HG03342 (cell line): Measurements from ENCODE around the gene TBC1D1.
A peak's percentile ranks its signal among the peaks of the same experiment; 100 is the strongest.

Experiments
- ATAC-seq: cut with Tn5 transposase; IDR thresholded peaks from one replicate; pipeline ENCODE4 v1.9.1; 2021; ENCODE audit warnings: mild to moderate bottlenecking, moderate library complexity; ENCODE audit not compliant: unreplicated experiment

TBC1D1 gene

DNA sequence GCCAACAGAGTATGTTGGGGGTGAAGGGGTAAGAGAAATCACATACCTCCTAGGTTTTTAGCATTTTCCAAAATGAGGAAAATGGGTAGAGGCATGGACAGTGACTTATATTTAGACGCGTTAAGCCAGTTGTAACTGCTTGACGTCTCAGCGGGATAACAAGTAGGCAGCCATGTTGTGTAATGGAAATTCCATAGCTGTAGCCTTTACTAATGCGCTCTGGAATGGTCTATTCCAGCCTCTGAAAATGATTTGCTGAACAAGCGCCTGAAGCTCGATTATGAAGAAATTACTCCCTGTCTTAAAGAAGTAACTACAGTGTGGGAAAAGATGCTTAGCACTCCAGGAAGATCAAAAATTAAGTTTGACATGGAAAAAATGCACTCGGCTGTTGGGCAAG, 204.8 kb downstream of the TBC1D1 start:
- no peak for ATAC-seq

DNA sequence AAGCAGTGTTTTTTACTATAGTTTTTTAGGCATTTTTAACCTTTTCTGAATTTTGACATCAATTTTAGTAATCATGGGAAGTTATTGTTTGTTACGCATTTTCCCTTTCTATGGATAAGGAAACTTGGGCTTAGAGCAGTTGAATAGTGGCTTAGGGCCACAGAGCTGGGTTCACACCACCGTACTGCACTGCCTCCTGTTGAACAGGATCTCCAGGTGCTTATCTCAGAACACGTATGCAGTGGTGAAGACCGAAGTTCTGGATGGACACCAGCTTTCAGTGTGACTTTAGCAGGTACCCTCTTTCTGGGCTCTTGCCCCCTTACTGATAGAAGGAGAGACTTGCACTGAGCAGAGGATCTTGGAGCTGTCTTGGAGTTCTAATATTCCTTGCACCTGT, 206.9 kb downstream of the TBC1D1 start:
- ATAC-seq: no peak

DNA sequence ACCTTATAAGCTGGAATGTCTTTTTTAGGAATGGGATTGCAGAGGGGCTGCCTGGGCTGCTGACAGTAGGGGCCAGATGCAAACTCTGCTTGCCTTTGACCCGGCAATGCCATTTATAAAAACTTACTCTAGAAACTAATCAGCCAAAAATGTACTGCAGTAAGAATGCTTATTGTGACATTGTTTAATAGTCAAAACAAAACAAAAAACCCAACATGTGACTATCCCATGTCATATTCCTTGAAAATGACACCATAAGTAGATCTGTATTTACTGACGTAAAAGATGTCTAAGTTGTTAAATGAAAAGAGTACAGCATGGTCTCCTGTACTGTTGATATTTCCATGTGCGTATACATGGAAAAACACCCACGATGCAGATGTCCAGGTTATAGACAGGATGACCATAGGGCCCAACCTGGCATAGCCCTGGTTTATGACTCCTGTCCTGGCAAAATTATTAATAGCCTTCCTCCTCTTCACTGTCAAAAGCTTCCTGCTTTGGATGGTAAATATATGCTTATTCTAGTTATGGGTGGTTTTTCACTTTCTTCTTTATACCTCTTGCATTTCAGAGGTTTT, 208.2 kb downstream of the TBC1D1 start:
- no peak for ATAC-seq

DNA sequence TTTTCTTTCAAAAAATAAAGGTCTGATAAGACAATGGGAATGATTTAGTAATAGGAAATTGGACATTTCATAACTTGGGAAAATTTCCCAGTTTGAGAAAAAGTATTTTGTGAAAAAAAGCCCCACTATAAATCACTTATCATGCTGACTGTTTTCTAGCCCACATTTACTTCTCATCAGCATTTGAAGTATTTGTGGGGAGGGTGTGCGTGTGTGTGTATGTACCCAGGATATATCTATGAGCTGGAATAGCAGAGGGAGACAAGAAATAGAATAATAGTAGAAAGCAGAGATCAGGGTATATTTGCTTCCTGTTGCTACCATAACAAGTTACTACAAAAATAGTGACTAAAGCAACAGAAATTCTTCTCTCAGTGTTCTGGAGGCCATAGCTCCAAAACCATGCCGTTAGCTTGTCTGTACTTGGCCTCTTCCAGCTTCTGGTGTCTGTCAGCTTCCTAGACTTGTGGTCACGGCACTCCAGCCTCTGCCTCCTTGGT, 209.1 kb downstream of the TBC1D1 start:
- ATAC-seq: no peak

DNA sequence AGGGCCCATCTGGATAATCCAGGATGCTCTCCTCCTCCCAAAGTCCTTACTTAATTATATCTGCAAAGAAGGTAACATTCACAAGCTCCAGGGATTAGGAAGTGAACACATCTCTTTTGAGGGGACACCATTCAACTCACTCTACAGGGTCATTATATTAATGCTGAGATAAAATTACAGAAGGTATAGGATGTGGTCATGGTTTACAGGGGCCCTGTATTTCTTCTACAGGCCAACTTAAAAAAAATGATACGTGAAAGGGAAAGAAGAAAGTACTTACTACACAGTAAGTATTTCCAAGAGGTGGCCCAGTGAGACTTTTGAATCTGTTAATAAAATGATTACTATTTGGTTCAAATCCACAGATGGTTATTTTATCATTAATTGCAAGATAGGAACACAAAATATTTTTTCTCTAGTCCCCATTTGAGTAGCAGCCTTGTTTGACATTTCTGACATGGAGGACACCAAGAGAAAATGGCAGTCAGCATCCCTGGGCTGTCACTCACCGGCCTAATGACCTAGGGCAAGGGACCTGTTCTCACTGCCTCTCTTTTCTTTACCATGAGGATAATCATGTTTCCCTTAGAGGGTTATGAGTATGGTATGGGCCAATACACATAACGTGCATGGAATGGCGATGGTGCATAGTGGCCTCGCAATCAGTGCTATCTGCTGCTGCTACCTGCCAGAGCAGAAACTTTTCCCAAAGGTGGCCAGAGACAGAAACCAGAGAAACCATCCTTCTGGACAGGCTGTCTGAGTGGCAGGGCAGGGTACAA, 209.8 kb downstream of the TBC1D1 start:
- ATAC-seq: no peak

DNA sequence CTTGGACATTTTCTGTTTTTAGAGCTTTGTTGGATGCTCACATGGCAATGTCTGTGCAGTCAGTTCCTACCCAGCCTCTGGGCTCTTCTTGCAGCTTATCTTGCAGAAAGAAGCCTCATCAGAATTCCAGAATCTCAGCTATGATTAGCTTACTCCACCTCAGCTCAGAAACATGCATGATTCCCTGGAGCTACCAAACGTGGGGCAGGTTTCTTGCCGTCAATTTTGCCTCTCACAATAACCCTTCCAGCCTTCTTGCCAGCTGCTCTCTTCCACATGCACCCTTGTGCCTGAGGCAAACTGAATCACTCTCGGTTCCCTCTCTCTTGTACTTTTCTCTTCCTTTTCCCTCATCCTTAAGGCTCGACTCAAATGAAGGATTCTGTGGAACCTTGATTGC, 210.7 kb downstream of the TBC1D1 start:
- no peak for ATAC-seq

DNA sequence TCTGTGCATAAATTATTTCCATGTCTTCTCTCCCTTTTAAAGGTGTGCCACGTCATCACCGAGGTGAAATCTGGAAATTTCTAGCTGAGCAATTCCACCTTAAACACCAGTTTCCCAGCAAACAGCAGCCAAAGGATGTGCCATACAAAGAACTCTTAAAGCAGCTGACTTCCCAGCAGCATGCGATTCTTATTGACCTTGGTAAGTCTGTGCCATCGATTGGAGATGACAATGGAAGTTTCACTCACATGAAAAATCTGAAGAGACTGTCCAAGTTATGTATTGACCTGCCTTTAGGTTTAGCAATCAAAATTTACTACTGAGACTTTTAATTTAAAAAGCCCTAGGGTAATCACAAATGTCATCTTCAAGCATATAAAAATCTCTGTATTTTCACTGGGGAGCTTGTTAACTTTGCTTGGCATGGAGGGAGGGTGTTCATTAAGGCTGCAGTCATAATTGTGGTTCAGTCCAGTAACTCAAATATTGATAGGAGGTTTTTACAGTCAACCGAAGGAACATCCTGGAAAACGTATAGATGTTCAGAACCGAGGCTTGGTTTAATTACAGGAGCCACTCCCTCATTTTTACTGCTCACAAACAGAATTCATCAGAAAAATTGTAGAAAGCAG, 212.2 kb downstream of the TBC1D1 start:
- no peak for ATAC-seq

DNA sequence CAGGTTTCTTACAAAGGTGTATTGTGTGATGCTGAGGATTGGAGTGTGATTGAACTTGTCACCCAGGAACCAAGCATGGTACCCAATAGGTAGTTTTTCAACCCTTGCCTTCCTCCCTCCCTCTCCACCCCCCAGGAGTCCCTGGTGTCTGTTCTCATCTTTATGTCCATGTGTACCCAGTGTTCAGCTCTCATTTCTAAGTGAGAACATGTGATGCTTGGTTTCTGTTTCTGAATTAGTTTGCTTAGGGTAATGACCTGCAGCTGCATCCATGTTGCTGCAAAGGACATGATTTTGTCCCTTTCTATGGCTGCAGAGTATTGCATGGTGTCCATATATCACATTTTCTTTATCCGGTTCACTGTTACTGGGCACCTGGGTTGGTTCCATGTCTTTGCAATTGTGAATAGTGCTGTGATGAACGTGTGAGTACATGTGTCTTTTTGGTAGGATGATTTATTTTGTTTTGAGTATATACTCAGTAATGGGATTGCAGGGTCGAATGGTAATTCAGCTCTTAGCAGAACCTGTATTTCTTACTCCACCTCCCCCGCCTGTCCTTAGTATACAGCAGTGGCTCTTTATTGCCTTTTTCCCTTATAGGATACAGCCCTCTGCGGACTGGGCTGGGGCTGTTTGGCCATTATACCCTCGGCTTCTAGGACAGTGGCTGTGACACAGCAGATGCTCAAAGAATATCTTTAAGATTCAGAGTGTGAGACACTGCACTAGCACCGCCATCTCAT, 214.8 kb downstream of the TBC1D1 start:
- ATAC-seq: peak; percentile 92

DNA sequence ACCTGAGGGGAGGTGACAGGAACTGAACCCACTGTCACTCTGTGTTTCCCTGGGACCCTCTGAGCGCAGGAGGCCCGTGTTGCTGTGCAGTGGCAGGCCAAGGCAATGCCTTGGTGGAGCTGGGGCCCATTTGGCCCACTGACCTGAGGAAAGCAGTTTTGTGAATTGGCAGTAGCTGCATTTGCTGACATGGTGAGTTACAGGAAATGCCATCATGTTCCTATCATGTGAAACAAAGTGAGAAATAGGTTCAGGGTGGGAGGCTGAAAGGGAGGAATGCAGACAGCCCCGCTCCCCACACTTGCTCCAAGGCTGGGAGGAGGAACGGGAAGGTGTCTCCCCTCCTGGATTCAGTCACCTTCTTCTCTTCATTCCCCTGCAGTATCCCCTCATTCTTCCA, 215.4 kb downstream of the TBC1D1 start:
- ATAC-seq: no peak

DNA sequence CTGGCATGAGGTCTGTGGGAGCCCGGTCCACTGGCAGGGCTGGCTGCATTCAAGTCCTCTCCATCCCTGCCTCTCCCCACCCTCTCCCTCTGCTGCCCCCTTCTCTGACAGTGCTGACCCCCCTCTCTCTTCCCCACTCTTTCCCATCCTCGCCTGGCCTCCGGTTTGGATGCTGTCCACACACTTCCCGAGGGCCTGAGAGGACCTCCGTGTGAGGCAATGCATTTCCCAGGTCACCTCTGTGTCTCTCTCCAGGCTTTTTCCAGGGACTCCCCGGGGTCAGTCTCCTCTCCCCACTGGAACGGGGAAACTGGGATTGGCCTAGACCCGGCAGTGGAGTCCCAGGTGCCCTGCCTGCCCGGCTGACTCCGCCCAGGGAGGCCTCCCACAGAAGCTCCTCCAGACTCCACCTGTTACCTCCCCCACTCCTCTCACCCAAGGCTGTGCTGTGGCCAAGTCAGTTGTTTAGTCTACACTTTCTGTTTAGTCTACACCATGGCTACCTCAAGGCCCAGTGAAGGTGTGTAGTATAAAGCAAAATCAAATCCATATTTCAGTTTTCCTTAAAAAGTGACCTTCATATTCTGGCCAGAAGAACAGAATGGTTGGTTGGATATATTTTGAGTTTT, 216.1 kb downstream of the TBC1D1 start:
- ATAC-seq: no peak

DNA sequence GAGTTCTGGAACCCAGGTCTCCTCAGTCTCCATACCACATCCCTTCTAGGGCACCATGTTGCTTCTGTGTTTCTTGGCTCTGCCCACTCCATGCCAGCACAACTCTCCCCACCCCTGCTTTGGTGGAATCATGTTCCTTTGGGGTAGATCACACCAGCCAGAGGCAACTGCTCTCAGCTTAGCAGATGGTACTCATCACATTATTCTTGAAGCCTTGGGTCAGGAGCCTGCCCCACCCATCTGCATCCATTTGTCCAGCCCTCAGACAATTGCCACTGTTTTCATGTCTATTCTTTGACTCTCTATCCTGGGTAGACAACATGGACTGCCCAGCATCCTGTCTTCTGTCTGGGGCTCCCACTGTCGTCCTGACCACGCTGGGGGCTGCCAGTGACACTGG, 216.9 kb downstream of the TBC1D1 start:
- no peak for ATAC-seq

DNA sequence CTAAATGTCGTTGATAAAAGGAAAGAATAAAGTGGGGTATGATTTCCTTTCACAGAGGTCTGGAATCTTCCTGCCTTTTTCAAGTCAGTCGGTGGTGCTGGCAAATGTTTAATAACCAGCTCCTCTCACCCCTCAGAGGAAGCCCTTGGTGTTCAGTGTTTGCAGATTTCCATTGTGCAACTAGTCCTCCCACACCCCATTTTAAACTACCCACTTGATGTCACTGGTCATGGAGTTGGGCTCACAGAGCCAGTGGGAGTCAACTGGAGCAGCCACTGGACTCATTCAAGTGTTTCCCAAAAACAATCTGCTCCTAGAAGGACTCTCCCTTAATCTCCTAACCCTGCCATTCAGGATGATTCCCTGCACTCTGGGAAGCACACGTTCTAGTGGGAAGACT, 218.5 kb downstream of the TBC1D1 start:
- ATAC-seq: no peak

DNA sequence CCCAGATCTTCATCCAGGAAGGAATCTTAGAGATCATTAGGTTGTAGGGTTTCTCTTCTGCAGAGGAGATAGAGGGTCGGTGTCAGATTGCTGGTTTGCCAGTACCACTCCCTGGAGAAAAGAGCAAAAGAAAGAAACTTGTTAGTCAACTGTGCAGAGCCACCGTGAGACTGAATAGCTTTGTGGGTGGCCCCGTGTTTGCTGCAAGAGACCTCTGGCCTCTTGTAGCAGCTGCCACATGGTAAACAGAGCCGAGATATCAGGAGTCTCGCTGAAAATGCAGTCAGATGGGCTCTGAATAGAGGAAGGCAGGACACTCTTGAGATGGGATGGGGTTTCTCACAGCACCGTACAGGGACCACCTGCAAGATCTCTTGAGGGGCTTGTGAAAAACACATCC, 219.0 kb downstream of the TBC1D1 start:
- ATAC-seq: no peak

DNA sequence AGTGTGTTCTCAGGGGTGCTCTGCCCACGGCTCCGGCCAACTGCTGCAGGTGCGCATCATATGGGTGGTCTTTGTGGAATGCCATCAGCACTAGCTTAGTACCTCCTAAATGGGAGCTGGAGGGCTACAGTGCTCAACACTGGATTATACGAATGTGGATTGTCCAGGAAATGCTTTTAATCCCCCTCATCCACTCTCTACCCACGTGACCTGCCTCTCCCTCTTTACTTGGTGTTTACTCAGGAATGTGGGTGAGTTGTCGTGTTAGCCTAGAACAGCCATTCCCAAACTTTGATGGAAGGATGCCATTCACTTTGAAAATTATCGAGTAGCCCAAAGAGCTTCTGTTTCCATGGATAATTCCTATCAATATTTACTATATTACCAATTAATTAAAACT, 220.1 kb downstream of the TBC1D1 start:
- ATAC-seq: no peak

DNA sequence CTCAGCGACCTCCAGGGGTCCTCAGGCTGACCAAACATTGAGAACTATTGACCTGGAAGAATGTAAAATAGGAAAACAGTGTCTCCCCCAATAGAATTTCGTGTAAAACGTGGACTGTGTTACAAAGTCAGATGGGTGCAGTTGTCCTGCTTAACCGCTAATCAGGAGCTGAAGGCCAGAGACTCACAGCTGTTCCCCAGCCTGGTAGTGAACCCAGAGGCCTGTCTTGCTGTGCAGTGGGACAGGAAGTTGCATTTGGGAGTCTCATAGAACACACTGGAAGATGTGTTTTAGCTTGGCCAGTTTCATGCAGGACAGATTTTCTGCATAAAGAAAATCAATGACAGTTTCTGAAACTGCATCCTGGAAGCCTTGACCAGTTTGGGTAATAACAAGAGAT, 220.8 kb downstream of the TBC1D1 start:
- ATAC-seq: no peak

DNA sequence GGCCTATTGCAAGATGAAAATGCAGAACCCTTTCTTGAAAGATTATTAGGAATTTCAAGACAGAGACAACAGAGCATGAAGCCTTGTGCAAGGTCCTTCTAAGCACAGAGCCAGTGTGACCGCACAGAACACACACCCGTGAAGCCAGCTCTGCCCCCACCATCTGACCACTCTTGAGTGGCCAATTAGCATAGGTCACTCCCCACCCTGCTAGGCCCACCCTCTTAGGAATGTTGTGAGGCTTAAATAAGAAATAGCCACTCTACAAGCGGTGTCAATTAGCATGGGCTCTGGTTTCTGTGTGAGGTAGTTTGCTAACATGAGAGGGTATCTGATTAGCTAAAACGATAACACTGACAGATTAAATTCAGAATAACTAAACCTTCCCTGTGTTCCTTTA, 222.2 kb downstream of the TBC1D1 start:
- no peak for ATAC-seq

DNA sequence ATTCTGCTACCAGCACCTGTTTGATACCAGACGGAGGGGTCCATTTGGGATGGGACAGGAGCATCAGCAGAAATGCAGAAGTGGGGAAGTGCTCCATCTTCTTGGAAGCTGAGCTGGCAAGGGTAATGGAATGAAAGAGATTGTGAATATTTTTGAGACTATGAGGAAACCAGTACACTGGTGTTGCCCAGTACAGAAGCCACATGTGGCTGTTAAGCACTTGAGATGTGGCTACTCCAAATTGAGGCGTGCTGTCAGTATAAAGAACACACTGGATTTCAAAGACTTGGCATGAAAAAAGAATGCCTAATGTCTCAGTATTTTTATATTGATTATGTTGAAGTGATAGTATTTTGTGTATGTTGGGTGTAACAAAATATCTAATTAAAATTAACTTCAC, 222.7 kb downstream of the TBC1D1 start:
- ATAC-seq: no peak

DNA sequence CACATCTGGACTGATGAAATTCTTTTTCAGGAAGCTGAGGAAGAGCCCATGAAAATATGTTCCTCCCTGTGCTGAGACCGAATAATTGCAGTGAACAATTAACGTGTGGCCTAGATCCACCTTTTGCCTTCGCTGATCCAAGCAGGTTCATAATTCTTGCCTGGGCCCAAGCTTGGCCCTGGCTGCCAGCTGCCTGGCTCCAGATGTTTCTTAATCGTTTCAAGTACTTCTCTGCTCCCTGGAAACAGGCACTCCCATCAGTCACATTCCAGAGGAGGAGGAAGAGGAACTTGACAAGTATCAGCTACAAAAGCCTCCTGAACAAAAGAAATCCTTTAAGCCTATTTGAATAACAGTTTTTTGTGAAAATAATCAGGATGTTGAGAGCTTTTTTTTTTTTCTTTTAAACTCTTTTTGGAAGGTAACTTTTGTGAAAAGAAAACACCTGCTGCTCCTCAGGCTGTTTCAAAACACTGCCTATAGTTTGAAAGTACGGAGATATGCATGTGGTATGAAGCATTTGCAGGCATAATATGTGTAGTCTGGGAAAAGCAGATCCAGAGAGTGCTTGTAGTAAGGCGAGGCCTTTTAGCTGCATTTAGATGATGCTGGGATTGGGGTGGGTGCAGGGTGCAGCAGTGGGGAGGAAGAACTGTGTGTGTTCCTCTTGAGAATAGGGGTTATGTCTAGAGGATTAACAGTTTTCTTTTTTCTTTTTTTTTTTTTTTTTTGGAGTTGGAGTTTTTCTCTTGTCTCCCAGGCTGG, 223.7 kb downstream of the TBC1D1 start:
- ATAC-seq: no peak

DNA sequence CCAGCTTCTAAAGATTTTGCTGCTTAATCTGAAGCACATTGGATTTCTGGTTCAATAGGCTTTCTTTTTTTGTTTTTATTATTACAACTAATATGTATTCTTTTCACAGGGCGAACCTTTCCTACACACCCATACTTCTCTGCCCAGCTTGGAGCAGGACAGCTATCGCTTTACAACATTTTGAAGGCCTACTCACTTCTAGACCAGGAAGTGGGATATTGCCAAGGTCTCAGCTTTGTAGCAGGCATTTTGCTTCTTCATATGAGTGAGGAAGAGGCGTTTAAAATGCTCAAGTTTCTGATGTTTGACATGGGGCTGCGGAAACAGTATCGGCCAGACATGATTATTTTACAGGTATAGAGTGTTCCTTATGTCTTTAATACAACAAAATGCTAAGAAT, 224.7 kb downstream of the TBC1D1 start:
- ATAC-seq: no peak

DNA sequence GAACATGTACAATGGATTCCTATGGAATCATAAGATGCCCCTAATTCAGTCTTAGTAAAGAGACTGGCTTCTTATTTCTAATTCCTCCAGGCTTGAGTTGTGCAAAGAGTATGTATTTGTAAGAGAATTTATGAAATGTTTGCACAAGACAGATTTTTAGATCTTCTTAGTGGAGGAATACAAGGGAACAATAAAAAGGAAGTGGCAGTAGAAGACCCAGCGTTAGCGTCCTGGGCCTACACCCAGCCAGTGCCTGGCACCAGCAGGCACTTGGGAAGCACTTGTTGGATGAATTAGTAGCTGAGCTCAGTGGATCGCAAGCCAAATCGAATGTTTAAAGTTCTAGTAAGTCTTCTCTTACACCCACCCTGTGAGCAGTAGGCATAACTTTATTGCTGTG, 226.7 kb downstream of the TBC1D1 start:
- no peak for ATAC-seq
